Activated T-cell treated with anti-CD3 and anti-CD28 coated beads for 48 hours (primary cell): ENCODE data around the gene INPP4B.
"Not testable (repeated sequence)": the region's sequence is repeated elsewhere in the genome, so short reads cannot be mapped to it uniquely, and the experiment has no call there.

Source experiments
- DNase-seq: peaks from one replicate; pipeline ENCODE4 v3.0.0-alpha.2; 2020; ENCODE audit warnings: low read depth

The INPP4B gene

GRCh38 chr4:142539796-142540482 lies 306.2 kb downstream of the INPP4B start:
- no peak for DNase-seq

- no peak for DNase-seq
Measured at GRCh38 chr4:142535009-142535408, 311.1 kb downstream of the INPP4B start.

- DNase-seq = no peak
Measured at GRCh38 chr4:142532054-142532453, 314.0 kb downstream of the INPP4B start.

- DNase-seq = no peak
Measured at GRCh38 chr4:142530728-142531127, 315.4 kb downstream of the INPP4B start.

GRCh38 chr4:142528433-142528832 lies 317.7 kb downstream of the INPP4B start:
- no peak for DNase-seq

- DNase-seq = no peak
Measured at GRCh38 chr4:142523111-142523510, 323.0 kb downstream of the INPP4B start.

- no peak for DNase-seq
Measured at GRCh38 chr4:142519342-142519741, 326.8 kb downstream of the INPP4B start.

GRCh38 chr4:142516686-142517526 lies 329.2 kb downstream of the INPP4B start:
- DNase-seq = no peak

GRCh38 chr4:142512161-142512560 lies 333.9 kb downstream of the INPP4B start:
- DNase-seq = no peak

- DNase-seq = no peak
Measured at GRCh38 chr4:142509881-142510280, 336.2 kb downstream of the INPP4B start.

GRCh38 chr4:142509381-142509780 lies 336.7 kb downstream of the INPP4B start:
- not testable (repeated sequence) for DNase-seq

GRCh38 chr4:142500966-142501365 lies 345.1 kb downstream of the INPP4B start:
- DNase-seq = no peak

GRCh38 chr4:142497606-142498005 lies 348.5 kb downstream of the INPP4B start:
- no peak for DNase-seq

- DNase-seq = no peak
Measured at GRCh38 chr4:142493255-142494110, 352.6 kb downstream of the INPP4B start.

GRCh38 chr4:142485452-142485851 lies 360.6 kb downstream of the INPP4B start:
- no peak for DNase-seq

GRCh38 chr4:142480244-142480643 lies 365.9 kb downstream of the INPP4B start:
- no peak for DNase-seq

- no peak for DNase-seq
Measured at GRCh38 chr4:142475663-142476062, 370.4 kb downstream of the INPP4B start.

- no peak for DNase-seq
Measured at GRCh38 chr4:142474398-142475087, 371.6 kb downstream of the INPP4B start.

- DNase-seq = no peak
Measured at GRCh38 chr4:142473960-142474338, 372.2 kb downstream of the INPP4B start.

GRCh38 chr4:142473218-142473959 lies 372.7 kb downstream of the INPP4B start:
- no peak for DNase-seq

GRCh38 chr4:142467088-142467487 lies 379.0 kb downstream of the INPP4B start:
- no peak for DNase-seq
